ENCODE results near the gene BAAT. TPM values are rescaled to one million over a fixed set of nuclear protein-coding genes. Genes with fewer than 3 reads are reported as not detected.

The BAAT gene
- total RNA-seq, 2 donors from 2014 or later = 0.30 TPM; not detected in 1

DNA sequence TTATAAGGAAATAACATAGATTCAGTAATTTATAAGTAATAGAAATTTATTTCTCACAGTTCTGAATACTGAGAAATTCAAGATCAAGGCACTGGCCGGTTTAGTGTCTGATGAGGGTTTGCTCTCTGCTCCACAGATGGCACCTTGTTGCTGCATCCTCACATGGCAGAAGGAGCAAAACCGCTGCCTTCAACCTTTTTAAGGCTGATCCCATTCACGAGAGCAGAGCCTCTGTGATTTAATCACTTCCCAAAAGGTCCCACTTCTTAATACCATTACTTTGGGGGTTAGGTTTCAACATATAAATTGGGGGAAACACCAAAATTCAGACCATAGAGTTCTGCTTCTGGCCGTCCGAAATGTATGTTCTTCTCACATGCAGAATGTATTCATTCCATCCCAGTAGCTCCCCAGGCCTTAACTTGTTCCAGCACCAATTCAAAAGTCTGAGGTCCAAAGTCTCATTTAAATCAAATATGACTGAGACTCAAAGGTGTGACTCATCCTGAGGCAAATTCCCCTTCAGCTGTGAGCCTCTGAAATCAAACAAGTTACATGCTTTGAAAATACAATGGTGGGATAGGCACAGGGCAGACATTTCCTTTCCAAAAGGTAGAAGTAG lies 30.6 kb downstream of the BAAT start:
- H3K4me1 ChIP-seq = no peaks in the 10 kb centered on the region
- no peaks in the 10 kb centered on the region for H3K9me3 ChIP-seq
- intact Hi-C loops (cut with DNase I) = no loop called here
- no peak overlapping the region for H3K4me3 ChIP-seq
- peak; percentile 52 for DNase-seq
- no peak overlapping the region for H3K9ac ChIP-seq (ENCODE audit: low read depth in 2 of 2, low read length in 2 of 2)
- H3K36me3 ChIP-seq = no peaks in the 10 kb centered on the region
- no peak for TF ChIP-seq CTCF (IDR thresholded peaks at IDR 0.05)
- H3K27ac ChIP-seq = peak overlapping the region; percentile 75
- H3K27me3 ChIP-seq = no peaks in the 10 kb centered on the region

- Histone ChIP-seq H3K27me3 (no peaks in the 10 kb centered on the region), H3K9ac (ENCODE audit: low read depth in 2 of 2, low read length in 2 of 2) (no peak overlapping the region), H3K4me3 (no peak overlapping the region), H3K36me3 (no peaks in the 10 kb centered on the region), H3K27ac (peak overlapping the region; percentile 75), H3K4me1 (no peaks in the 10 kb centered on the region), H3K9me3 (no peaks in the 10 kb centered on the region)
- no peak for TF ChIP-seq CTCF (IDR thresholded peaks at IDR 0.05)
- DNase-seq = no peak
- intact Hi-C loops (cut with DNase I) = no loop called here
Measured at GRCh38 chr9:101353683-101354082, 31.1 kb downstream of the BAAT start.

GRCh38 chr9:101352892-101353463 lies 31.8 kb downstream of the BAAT start:
- intact Hi-C loops (cut with DNase I) = no loop called here
- H3K9ac ChIP-seq (ENCODE audit: low read depth in 2 of 2, low read length in 2 of 2) = no peak overlapping the region

GRCh38 chr9:101350285-101350684 lies 34.5 kb downstream of the BAAT start:
- DNase-seq = no peak
- H3K36me3 ChIP-seq = no peaks in the 10 kb centered on the region
- H3K9me3 ChIP-seq = no peaks in the 10 kb centered on the region
- H3K9ac ChIP-seq (ENCODE audit: low read depth in 2 of 2, low read length in 2 of 2) = no peak overlapping the region
- H3K27ac ChIP-seq = no peak overlapping the region
- no peak overlapping the region for H3K4me3 ChIP-seq
- no peak for TF ChIP-seq CTCF (IDR thresholded peaks at IDR 0.05)
- intact Hi-C loops (cut with DNase I) = no loop called here
- H3K27me3 ChIP-seq = no peaks in the 10 kb centered on the region
- H3K4me1 ChIP-seq = no peaks in the 10 kb centered on the region

More at GRCh38 chr9:101352892-101353463, 31.8 kb downstream of the BAAT start:
- Histone ChIP-seq H3K36me3 (no peaks in the 10 kb centered on the region), H3K4me1 (no peaks in the 10 kb centered on the region), H3K27me3 (no peaks in the 10 kb centered on the region), H3K27ac (no peak overlapping the region), H3K9me3 (no peaks in the 10 kb centered on the region), H3K4me3 (no peak overlapping the region)
- TF ChIP-seq CTCF (IDR thresholded peaks at IDR 0.05) = no peak
- DNase-seq = no peak

DNA sequence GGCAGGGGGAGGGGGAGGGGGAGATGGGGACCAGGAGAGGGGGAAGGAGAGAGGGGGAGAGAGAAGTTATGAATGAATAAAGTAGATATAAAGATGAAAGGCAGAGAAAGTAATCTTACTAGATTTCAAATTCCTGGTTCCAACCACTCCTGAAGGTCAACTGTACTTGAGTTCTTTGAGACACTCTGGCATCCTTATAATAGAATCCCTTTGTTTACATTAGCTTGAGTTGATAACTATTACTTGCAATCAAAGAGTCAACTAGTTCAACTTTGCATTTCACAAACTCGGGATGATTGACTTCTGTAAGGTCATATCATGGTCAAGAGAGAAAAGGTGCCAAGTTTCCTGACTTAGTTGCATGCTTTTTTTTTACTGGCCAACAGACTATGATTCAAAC lies 42.2 kb downstream of the BAAT start:
- intact Hi-C loops (cut with DNase I) = no loop called here
- no peaks in the 10 kb centered on the region for H3K27me3 ChIP-seq
- H3K9ac ChIP-seq (ENCODE audit: low read depth in 2 of 2, low read length in 2 of 2) = no peak overlapping the region
- no peaks in the 10 kb centered on the region for H3K9me3 ChIP-seq
- H3K4me3 ChIP-seq = no peak overlapping the region
- H3K4me1 ChIP-seq = no peaks in the 10 kb centered on the region
- TF ChIP-seq CTCF (IDR thresholded peaks at IDR 0.05) = no peak
- no peak overlapping the region for H3K27ac ChIP-seq
- H3K36me3 ChIP-seq = no peaks in the 10 kb centered on the region
- no peak for DNase-seq

Data from colonic mucosa (tissue), 4 donors.